T-helper 17 cell (primary cell): ENCODE data around the gene CADM2. TPM values are rescaled to one million over a fixed set of nuclear protein-coding genes. Genes with fewer than 3 reads are reported as not detected.
"Not testable (repeated sequence)": the region's sequence is repeated elsewhere in the genome, so short reads cannot be mapped to it uniquely, and the experiment has no call there.

ENCODE experiments used
- ATAC-seq: fragments of 150-1000 bp; cut with Tn5 transposase; 2 replicates; pipeline ENCODE4 v1.10.0; 2021; ENCODE audit warnings: mild to moderate bottlenecking, moderate library complexity
- DNase-seq, 3 donors: peaks; one replicate each; pipeline versions ENCODE4 v3.0.0 to v3.0.0-alpha.2; 2020 to 2021
- H3K9me3 ChIP-seq: one replicate; pipeline ENCODE4 v1.7.0; 2013; ENCODE audit warnings: low read length, mild to moderate bottlenecking; ENCODE audit not compliant: control insufficient read depth, poor library complexity, severe bottlenecking
- H3K27ac Mint-ChIP-seq: one replicate; pipeline ENCODE4 v1.8.0; 2022; ENCODE audit warnings: mild to moderate bottlenecking, moderate library complexity, mixed read lengths
- H3K27me3 Mint-ChIP-seq: one replicate; pipeline ENCODE4 v1.8.0; 2022; ENCODE audit warnings: mixed read lengths
- H3K36me3 Mint-ChIP-seq: one replicate; pipeline ENCODE4 v1.8.0; 2022; ENCODE audit warnings: low read depth, mixed read lengths
- H3K4me1 Mint-ChIP-seq: one replicate; pipeline ENCODE4 v1.8.0; 2022; ENCODE audit warnings: mild to moderate bottlenecking, mixed read lengths
- H3K4me3 Mint-ChIP-seq: one replicate; pipeline ENCODE4 v1.8.0; 2022; ENCODE audit warnings: mild to moderate bottlenecking, moderate library complexity, mixed read lengths
- total RNA-seq, 4 donors: library from RNA in 2 of 4; stranded (reverse) in 2 of 4; gene quantifications; one replicate each; pipeline ENCODE4 v1.2.3 and lab custom pipeline; 2022 to 2026

The CADM2 gene
- total RNA-seq, 2 donors from 2014 or later: 0.42 to 1.2 TPM

DNA sequence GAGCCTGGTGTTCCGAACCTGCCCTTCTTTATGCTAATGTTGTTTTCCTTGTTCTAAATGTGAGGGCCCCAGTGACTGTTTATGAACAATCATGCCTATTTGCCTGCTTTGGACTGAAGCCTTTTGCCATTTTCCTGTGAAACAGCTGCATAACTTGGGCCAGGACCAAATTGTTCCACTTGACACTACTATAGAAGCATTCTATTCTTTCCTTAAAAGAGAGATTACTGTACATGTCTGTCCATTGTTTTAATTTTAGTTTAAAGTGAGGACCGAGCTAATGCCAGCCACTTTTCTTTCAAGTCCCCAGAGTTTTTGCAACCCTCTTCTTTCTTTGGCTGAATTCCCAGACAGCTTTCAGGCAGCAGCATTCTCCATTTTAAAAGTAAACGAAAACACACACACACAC, 980.3 kb downstream of the CADM2 start:
- no peaks in the 10 kb centered on the region for H3K36me3 Mint-ChIP-seq
- DNase-seq (no peak), ATAC-seq (no peak)
- H3K4me1 Mint-ChIP-seq: no peaks in the 10 kb centered on the region
- no peaks in the 10 kb centered on the region for H3K9me3 ChIP-seq
- no peak overlapping the region for H3K4me3 Mint-ChIP-seq
- H3K27ac Mint-ChIP-seq: no peak overlapping the region
- H3K27me3 Mint-ChIP-seq: no peaks in the 10 kb centered on the region

GRCh38 chr3:85950435-85950834, 991.6 kb downstream of the CADM2 start:
- Mint-ChIP-seq H3K4me3 (no peak overlapping the region), H3K27ac (no peak overlapping the region), H3K4me1 (no peaks in the 10 kb centered on the region), H3K27me3 (no peaks in the 10 kb centered on the region), H3K36me3 (no peaks in the 10 kb centered on the region)
- H3K9me3 ChIP-seq: no peaks in the 10 kb centered on the region
- DNase-seq: no peak
- ATAC-seq: no peak

GRCh38 chr3:85960793-85961192, 1002.0 kb downstream of the CADM2 start:
- H3K9me3 ChIP-seq: no peaks in the 10 kb centered on the region
- no peaks in the 10 kb centered on the region for H3K27me3 Mint-ChIP-seq
- ATAC-seq (no peak), DNase-seq (no peak)
- no peaks in the 10 kb centered on the region for H3K36me3 Mint-ChIP-seq
- H3K4me1 Mint-ChIP-seq: no peaks in the 10 kb centered on the region
- no peak overlapping the region for H3K27ac Mint-ChIP-seq
- H3K4me3 Mint-ChIP-seq: no peak overlapping the region

DNA sequence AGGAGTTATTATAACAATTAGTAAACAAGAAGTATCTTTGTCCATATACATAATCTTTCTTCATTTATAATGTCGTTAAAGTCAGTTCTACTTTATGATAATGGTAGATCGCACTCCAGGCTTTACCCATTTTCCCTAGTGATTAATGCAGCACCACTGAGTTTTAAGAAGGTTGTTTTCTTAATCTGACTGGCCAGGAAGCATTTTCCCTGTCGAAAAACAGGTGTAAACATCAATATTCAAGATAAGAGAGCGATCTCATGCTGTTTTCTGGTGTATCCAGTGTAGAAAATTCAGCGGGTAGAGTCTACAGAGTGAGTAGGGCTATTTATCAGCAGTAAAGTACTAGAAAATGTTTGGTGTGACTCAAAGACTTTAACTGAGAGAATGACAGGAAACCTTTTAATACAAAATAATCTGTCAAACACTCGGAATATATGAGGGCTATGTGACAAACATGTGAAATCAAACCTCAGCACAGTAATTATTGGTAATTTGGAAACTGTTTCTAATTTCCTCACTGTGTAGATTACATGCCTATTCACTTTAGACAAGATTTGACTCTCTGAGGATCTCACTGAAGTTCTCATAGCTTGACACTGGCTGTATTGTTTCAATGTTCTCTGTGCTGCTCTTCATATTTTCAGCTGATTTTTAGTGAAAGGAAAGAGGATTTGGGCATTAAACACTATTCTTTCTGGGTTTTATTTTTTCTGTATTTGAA, 1019.0 kb downstream of the CADM2 start:
- Mint-ChIP-seq H3K4me1 (no peaks in the 10 kb centered on the region), H3K4me3 (no peak overlapping the region), H3K27ac (no peak overlapping the region), H3K27me3 (no peaks in the 10 kb centered on the region), H3K36me3 (no peaks in the 10 kb centered on the region)
- H3K9me3 ChIP-seq: no peaks in the 10 kb centered on the region
- no peak for DNase-seq
- ATAC-seq: no peak

GRCh38 chr3:85979034-85979433, 1020.2 kb downstream of the CADM2 start:
- H3K27ac Mint-ChIP-seq: no peak overlapping the region
- no peaks in the 10 kb centered on the region for H3K36me3 Mint-ChIP-seq
- no peak overlapping the region for H3K4me3 Mint-ChIP-seq

GRCh38 chr3:85989581-85989980, 1030.8 kb downstream of the CADM2 start:
- H3K36me3 Mint-ChIP-seq, DNase-seq, H3K9me3 ChIP-seq, H3K4me1 Mint-ChIP-seq, H3K4me3 Mint-ChIP-seq, ATAC-seq, H3K27me3 Mint-ChIP-seq, H3K27ac Mint-ChIP-seq: not testable (repeated sequence)

More at GRCh38 chr3:85979034-85979433, 1020.2 kb downstream of the CADM2 start:
- H3K4me1 Mint-ChIP-seq: no peaks in the 10 kb centered on the region
- H3K9me3 ChIP-seq: no peaks in the 10 kb centered on the region
- DNase-seq (no peak), ATAC-seq (no peak)
- H3K27me3 Mint-ChIP-seq: no peaks in the 10 kb centered on the region

DNA sequence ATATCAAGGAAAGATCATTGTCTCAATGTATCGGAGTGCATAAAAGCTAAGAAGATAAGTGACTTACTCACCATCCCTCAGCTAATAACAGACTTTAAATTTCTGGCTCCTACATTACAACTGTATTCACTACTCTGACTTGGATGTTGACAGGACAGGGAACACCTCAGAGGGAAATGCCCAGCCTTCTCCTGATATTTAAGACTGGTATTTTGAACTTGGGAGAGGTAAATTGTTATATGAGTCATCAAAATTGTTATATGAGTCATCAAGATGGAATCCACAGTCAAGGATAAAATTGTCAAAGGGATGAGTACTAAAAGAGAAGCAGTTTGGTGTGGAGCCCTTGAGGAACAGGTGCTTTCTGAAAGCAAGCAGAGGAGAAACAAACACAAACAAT, 1070.8 kb downstream of the CADM2 start:
- DNase-seq: no peak
- no peak for ATAC-seq
- Mint-ChIP-seq H3K4me3 (no peak overlapping the region), H3K4me1 (no peaks in the 10 kb centered on the region), H3K27me3 (no peaks in the 10 kb centered on the region), H3K36me3 (no peaks in the 10 kb centered on the region), H3K27ac (no peak overlapping the region)
- no peaks in the 10 kb centered on the region for H3K9me3 ChIP-seq

- DNase-seq (no peak), ATAC-seq (no peak)
- Mint-ChIP-seq H3K4me1 (no peaks in the 10 kb centered on the region), H3K36me3 (no peaks in the 10 kb centered on the region), H3K4me3 (no peak overlapping the region), H3K27ac (no peak overlapping the region), H3K27me3 (no peaks in the 10 kb centered on the region)
- no peaks in the 10 kb centered on the region for H3K9me3 ChIP-seq
Measured at GRCh38 chr3:86037916-86038315, 1079.1 kb downstream of the CADM2 start.

DNA sequence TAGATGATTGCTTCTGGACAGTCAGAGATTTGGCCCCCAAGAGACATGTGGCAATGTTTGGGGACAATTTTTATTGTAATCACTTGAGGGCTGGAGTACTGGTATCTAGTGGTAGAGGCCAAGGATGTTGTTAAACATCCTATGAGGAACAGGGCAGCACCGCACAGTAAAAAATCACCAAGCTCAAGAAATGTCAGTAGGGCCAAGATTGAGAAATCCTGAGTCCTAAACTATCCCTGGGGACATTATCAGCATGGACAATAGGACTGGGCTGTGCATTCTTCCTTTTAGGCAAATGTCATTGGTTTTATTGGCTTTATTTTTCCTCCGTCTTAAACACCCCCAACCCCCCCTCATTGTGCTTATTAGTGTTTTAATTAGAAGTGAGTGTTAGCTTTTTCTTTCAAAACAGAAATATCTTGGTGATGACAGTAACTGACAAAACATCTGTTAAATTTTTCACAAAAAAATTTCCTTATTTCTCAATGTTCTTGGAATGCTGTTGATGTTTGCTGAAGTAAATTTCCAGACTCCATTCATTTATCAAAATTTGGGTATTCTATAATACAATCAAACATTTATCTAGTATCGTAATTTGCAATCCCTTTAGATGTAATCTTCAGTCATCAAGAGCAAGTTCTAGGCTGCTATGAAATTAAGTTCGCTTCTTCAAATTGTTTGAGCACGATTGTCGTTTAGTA, 1087.8 kb downstream of the CADM2 start:
- no peak overlapping the region for H3K4me3 Mint-ChIP-seq
- no peaks in the 10 kb centered on the region for H3K4me1 Mint-ChIP-seq
- no peaks in the 10 kb centered on the region for H3K27me3 Mint-ChIP-seq
- H3K27ac Mint-ChIP-seq: no peak overlapping the region
- no peaks in the 10 kb centered on the region for H3K36me3 Mint-ChIP-seq
- H3K9me3 ChIP-seq: no peaks in the 10 kb centered on the region
- no peak for DNase-seq
- ATAC-seq: no peak

DNA sequence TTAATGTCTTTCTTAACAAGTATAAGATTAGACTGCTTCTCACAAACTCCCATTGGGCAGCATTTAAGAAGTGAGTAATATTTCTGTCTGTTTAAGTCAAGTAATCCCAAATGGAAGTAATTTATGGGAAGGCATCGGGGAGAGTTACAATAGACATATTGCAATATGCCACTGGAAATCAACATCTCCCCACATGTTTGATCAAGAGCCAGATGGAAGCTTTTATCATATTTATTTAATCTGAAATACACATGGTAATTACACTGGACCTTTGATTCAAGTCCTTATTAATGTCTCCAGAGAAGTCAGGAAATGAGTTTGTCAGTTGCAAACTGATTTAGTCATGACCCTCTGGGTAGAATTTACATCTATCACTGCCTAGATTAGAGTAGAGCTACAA, 1088.4 kb downstream of the CADM2 start:
- no peak for DNase-seq
- H3K36me3 Mint-ChIP-seq: no peaks in the 10 kb centered on the region
- no peaks in the 10 kb centered on the region for H3K4me1 Mint-ChIP-seq
- no peaks in the 10 kb centered on the region for H3K27me3 Mint-ChIP-seq
- no peak for ATAC-seq
- no peak overlapping the region for H3K4me3 Mint-ChIP-seq
- H3K27ac Mint-ChIP-seq: no peak overlapping the region
- no peaks in the 10 kb centered on the region for H3K9me3 ChIP-seq

DNA sequence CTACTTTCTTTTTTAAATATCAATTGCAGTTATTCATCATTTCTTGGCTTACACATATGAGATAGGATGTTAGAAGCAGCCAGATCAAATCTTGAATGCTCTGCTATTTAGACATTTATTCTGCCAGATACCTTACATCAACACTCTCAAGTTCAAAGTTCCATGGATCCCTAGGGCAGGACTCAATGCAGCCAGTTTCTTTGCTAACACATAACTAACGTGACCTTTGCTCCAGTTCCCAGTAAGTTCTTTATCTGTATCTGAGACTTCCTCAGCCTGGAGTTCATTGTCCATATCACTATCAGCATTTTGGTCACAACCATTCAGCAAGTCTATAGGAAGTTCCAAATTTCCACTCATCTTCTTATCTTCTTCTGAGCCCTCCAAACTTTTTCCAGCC, 1092.3 kb downstream of the CADM2 start:
- Mint-ChIP-seq H3K27me3 (no peaks in the 10 kb centered on the region), H3K4me1 (no peaks in the 10 kb centered on the region), H3K36me3 (no peaks in the 10 kb centered on the region), H3K4me3 (no peak overlapping the region), H3K27ac (no peak overlapping the region)
- ATAC-seq: no peak
- H3K9me3 ChIP-seq: no peaks in the 10 kb centered on the region
- no peak for DNase-seq

DNA sequence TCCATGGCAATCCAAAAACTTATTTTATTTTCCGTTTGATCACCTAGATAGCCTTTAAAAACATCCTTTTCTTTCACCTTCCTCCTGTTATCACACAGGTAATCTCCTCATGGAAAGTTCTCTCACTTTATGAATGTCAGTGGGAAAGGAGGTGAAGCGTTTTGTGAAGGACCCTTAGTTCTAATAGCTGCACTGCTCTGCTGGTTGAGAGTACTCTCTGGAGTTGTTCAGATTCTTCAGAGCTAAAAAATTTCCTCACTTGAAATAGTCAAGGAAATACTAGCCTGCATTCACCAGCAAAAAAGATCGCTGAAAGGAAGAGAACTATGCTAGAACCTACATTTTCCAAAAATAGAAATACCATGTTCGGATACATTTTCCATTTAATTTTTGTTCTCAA, 1097.2 kb downstream of the CADM2 start:
- no peaks in the 10 kb centered on the region for H3K36me3 Mint-ChIP-seq
- ATAC-seq: no peak
- H3K4me3 Mint-ChIP-seq: no peak overlapping the region
- no peaks in the 10 kb centered on the region for H3K9me3 ChIP-seq
- H3K27me3 Mint-ChIP-seq: no peaks in the 10 kb centered on the region
- no peak overlapping the region for H3K27ac Mint-ChIP-seq
- no peaks in the 10 kb centered on the region for H3K4me1 Mint-ChIP-seq
- no peak for DNase-seq

GRCh38 chr3:86056962-86057361, 1098.2 kb downstream of the CADM2 start:
- no peak for ATAC-seq
- no peak overlapping the region for H3K4me3 Mint-ChIP-seq

GRCh38 chr3:86073799-86074198, 1115.0 kb downstream of the CADM2 start:
- H3K36me3 Mint-ChIP-seq: no peaks in the 10 kb centered on the region
- DNase-seq (no peak), ATAC-seq (no peak)
- H3K27me3 Mint-ChIP-seq: no peaks in the 10 kb centered on the region
- no peaks in the 10 kb centered on the region for H3K9me3 ChIP-seq
- no peak overlapping the region for H3K4me3 Mint-ChIP-seq
- H3K4me1 Mint-ChIP-seq: no peaks in the 10 kb centered on the region
- H3K27ac Mint-ChIP-seq: no peak overlapping the region

More at GRCh38 chr3:86056962-86057361, 1098.2 kb downstream of the CADM2 start:
- H3K36me3 Mint-ChIP-seq: no peaks in the 10 kb centered on the region
- H3K27me3 Mint-ChIP-seq: no peaks in the 10 kb centered on the region
- H3K27ac Mint-ChIP-seq: no peak overlapping the region
- DNase-seq: no peak
- H3K9me3 ChIP-seq: no peaks in the 10 kb centered on the region
- no peaks in the 10 kb centered on the region for H3K4me1 Mint-ChIP-seq
